ENCODE data around the gene LSAMP.
"Not testable (repeated sequence)": the region's sequence is repeated elsewhere in the genome, so short reads cannot be mapped to it uniquely, and the experiment has no call there.

GRCh38 chr3:115791271-115792153 lies 653.8 kb downstream of the LSAMP start:
- TF ChIP-seq, protein P1, sequence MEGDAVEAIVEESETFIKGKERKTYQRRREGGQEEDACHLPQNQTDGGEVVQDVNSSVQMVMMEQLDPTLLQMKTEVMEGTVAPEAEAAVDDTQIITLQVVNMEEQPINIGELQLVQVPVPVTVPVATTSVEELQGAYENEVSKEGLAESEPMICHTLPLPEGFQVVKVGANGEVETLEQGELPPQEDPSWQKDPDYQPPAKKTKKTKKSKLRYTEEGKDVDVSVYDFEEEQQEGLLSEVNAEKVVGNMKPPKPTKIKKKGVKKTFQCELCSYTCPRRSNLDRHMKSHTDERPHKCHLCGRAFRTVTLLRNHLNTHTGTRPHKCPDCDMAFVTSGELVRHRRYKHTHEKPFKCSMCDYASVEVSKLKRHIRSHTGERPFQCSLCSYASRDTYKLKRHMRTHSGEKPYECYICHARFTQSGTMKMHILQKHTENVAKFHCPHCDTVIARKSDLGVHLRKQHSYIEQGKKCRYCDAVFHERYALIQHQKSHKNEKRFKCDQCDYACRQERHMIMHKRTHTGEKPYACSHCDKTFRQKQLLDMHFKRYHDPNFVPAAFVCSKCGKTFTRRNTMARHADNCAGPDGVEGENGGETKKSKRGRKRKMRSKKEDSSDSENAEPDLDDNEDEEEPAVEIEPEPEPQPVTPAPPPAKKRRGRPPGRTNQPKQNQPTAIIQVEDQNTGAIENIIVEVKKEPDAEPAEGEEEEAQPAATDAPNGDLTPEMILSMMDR (conservative IDR thresholded peaks at IDR 0.05; ENCODE audit: low read depth in 2 of 2) = not testable (repeated sequence)
- TF ChIP-seq EZH2 (IDR thresholded peaks at IDR 0.05; ENCODE audit: low read depth, unreplicated experiment); POLR2AphosphoS5 (IDR thresholded peaks at IDR 0.05; ENCODE audit: low read depth); STAT1 (IDR thresholded peaks at IDR 0.05; ENCODE audit: unreplicated experiment); EZH2phosphoT487 (IDR thresholded peaks at IDR 0.05; ENCODE audit: unreplicated experiment); REST (IDR thresholded peaks at IDR 0.05; ENCODE audit: unreplicated experiment); ZNF114 (CRISPR knock-in tag; IDR thresholded peaks at IDR 0.05); CREB1 (CRISPR knock-in tag; IDR thresholded peaks at IDR 0.05; ENCODE audit: low read depth); NANOG (IDR thresholded peaks at IDR 0.05; ENCODE audit: borderline replicate concordance); ZNF462 (CRISPR knock-in tag; IDR thresholded peaks at IDR 0.05): not testable (repeated sequence)
- TF ChIP-seq, protein P2, sequence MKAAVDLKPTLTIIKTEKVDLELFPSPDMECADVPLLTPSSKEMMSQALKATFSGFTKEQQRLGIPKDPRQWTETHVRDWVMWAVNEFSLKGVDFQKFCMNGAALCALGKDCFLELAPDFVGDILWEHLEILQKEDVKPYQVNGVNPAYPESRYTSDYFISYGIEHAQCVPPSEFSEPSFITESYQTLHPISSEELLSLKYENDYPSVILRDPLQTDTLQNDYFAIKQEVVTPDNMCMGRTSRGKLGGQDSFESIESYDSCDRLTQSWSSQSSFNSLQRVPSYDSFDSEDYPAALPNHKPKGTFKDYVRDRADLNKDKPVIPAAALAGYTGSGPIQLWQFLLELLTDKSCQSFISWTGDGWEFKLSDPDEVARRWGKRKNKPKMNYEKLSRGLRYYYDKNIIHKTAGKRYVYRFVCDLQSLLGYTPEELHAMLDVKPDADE (IDR thresholded peaks at IDR 0.05) = not testable (repeated sequence)
